ENCODE data around the gene RASGRP2. TPM values are rescaled to one million over a fixed set of nuclear protein-coding genes. Genes with fewer than 3 reads are reported as not detected.

The RASGRP2 gene
- total and polyA plus RNA-seq, 2 donors (not counting 1 experiment from before 2014, with no cell fraction given): 1.2 to 5.2 TPM

- H3K27ac ChIP-seq (ENCODE audit: insufficient read depth, low read length): no peak overlapping the region
- no peak overlapping the region for H3K9ac ChIP-seq (ENCODE audit: insufficient read depth, low read length)
- peaks cover 3% of the 10 kb centered on the region for H3K4me1 ChIP-seq (ENCODE audit: control insufficient read depth, extremely low read depth, insufficient read depth, low read length)
- no peak overlapping the region for H3K4me2 ChIP-seq (ENCODE audit: extremely low read depth, insufficient read depth, low read length)
- no peak overlapping the region for H2AFZ ChIP-seq (ENCODE audit: low read length)
- H3K4me3 ChIP-seq (replicated peaks in 1 of 4; ENCODE audit: control extremely low read depth in 1 of 4, insufficient read depth in 1 of 4, low read depth in 3 of 4, low read length in 4 of 4): no peak overlapping the region
- no peaks in the 10 kb centered on the region for H3K79me2 ChIP-seq (ENCODE audit: control insufficient read depth, insufficient read depth, low read length)
- H4K20me1 ChIP-seq (ENCODE audit: control insufficient read depth, extremely low read depth, insufficient read depth, low read length): no peaks in the 10 kb centered on the region
- no peaks in the 10 kb centered on the region for H3K9me3 ChIP-seq (ENCODE audit: control insufficient read depth, insufficient read depth, low read depth, low read length)
- no peak for TF ChIP-seq EZH2 (IDR thresholded peaks at IDR 0.05; ENCODE audit: low read length, missing control alignments)
- no peak for DNase-seq (ENCODE audit: low read depth in 2 of 2)
- H3K27me3 ChIP-seq (ENCODE audit: control insufficient read depth, insufficient read depth, low read length): peaks cover 40% of the 10 kb centered on the region
- H3K36me3 ChIP-seq (ENCODE audit: control insufficient read depth, insufficient read depth, low read length): no peaks in the 10 kb centered on the region
Observed at GRCh38 chr11:64691543-64691942, 52.4 kb downstream of the RASGRP2 start.

GRCh38 chr11:64690235-64690634 lies 53.7 kb downstream of the RASGRP2 start:
- Histone ChIP-seq H4K20me1 (ENCODE audit: control insufficient read depth, extremely low read depth, insufficient read depth, low read length) (no peaks in the 10 kb centered on the region), H2AFZ (ENCODE audit: low read length) (no peak overlapping the region), H3K79me2 (ENCODE audit: control insufficient read depth, insufficient read depth, low read length) (no peaks in the 10 kb centered on the region), H3K4me2 (ENCODE audit: extremely low read depth, insufficient read depth, low read length) (no peak overlapping the region), H3K27me3 (ENCODE audit: control insufficient read depth, insufficient read depth, low read length) (peaks cover 34% of the 10 kb centered on the region), H3K9me3 (ENCODE audit: control insufficient read depth, insufficient read depth, low read depth, low read length) (no peaks in the 10 kb centered on the region), H3K9ac (ENCODE audit: insufficient read depth, low read length) (no peak overlapping the region), H3K4me3 (replicated peaks in 1 of 4; ENCODE audit: control extremely low read depth in 1 of 4, insufficient read depth in 1 of 4, low read depth in 3 of 4, low read length in 4 of 4) (no peak overlapping the region), H3K36me3 (ENCODE audit: control insufficient read depth, insufficient read depth, low read length) (no peaks in the 10 kb centered on the region), H3K4me1 (ENCODE audit: control insufficient read depth, extremely low read depth, insufficient read depth, low read length) (peaks cover 3% of the 10 kb centered on the region), H3K27ac (ENCODE audit: insufficient read depth, low read length) (no peak overlapping the region)
- no peak for DNase-seq (ENCODE audit: low read depth in 2 of 2)
- TF ChIP-seq EZH2 (IDR thresholded peaks at IDR 0.05; ENCODE audit: low read length, missing control alignments) (no peak), CTCF (conservative IDR thresholded peaks at IDR 0.05 in 1 of 2, IDR thresholded peaks at IDR 0.05 in 1 of 2; ENCODE audit: low read depth in 1 of 2, low read length in 2 of 2) (no peak)

GRCh38 chr11:64688534-64688982 lies 55.4 kb downstream of the RASGRP2 start:
- Histone ChIP-seq H4K20me1 (ENCODE audit: control insufficient read depth, extremely low read depth, insufficient read depth, low read length) (no peaks in the 10 kb centered on the region), H3K27ac (ENCODE audit: insufficient read depth, low read length) (no peak overlapping the region), H3K4me3 (replicated peaks in 1 of 4; ENCODE audit: control extremely low read depth in 1 of 4, insufficient read depth in 1 of 4, low read depth in 3 of 4, low read length in 4 of 4) (peak overlapping the region; percentile 39 to 74 (median 50)), H3K9ac (ENCODE audit: insufficient read depth, low read length) (no peak overlapping the region), H3K27me3 (ENCODE audit: control insufficient read depth, insufficient read depth, low read length) (peaks cover 28% of the 10 kb centered on the region), H3K79me2 (ENCODE audit: control insufficient read depth, insufficient read depth, low read length) (no peaks in the 10 kb centered on the region), H3K36me3 (ENCODE audit: control insufficient read depth, insufficient read depth, low read length) (no peaks in the 10 kb centered on the region), H3K9me3 (ENCODE audit: control insufficient read depth, insufficient read depth, low read depth, low read length) (no peaks in the 10 kb centered on the region), H2AFZ (ENCODE audit: low read length) (peak overlapping the region; percentile 95), H3K4me2 (ENCODE audit: extremely low read depth, insufficient read depth, low read length) (peak overlapping the region; percentile 39), H3K4me1 (ENCODE audit: control insufficient read depth, extremely low read depth, insufficient read depth, low read length) (peaks cover 3% of the 10 kb centered on the region)
- TF ChIP-seq EZH2 (IDR thresholded peaks at IDR 0.05; ENCODE audit: low read length, missing control alignments): no peak
- peak; percentile 85 to 90 for TF ChIP-seq CTCF (conservative IDR thresholded peaks at IDR 0.05 in 1 of 2, IDR thresholded peaks at IDR 0.05 in 1 of 2; ENCODE audit: low read depth in 1 of 2, low read length in 2 of 2)
- DNase-seq (ENCODE audit: low read depth in 2 of 2): peak; percentile 76 to 85
